ENCODE measurements around the gene ATAD3C. TPM values are rescaled to one million over a fixed set of nuclear protein-coding genes. Genes with fewer than 3 reads are reported as not detected.
A peak's percentile ranks its signal among the peaks of the same experiment; 100 is the strongest.
"Not testable (repeated sequence)": the region's sequence is repeated elsewhere in the genome, so short reads cannot be mapped to it uniquely, and the experiment has no call there.

ATAD3C gene
- total RNA-seq, 2 experiments from 2014 or later = 0.17 to 0.69 TPM

GRCh38 chr1:1435911-1436629 is 13.4 kb upstream of the ATAD3C start:
- H3K27me3 Mint-ChIP-seq = peaks cover 10% of the 10 kb centered on the region
- H3K27ac Mint-ChIP-seq = peak overlapping the region; percentile 1
- H3K4me3 Mint-ChIP-seq = peak overlapping the region; percentile 47
- H3K9me3 Mint-ChIP-seq = no peaks in the 10 kb centered on the region
- ChIA-PET CTCF (interaction anchor here (0.7 kb wide), 1 partner anchor 12 kb away, joined by 3 read pairs; no protein-coding TSS in a partner anchor), POLR2A (no interaction called here)
- no peaks in the 10 kb centered on the region for H3K36me3 Mint-ChIP-seq (ENCODE audit: low read depth)
- peaks cover 9% of the 10 kb centered on the region for H3K4me1 Mint-ChIP-seq
- no peak for DNase-seq

GRCh38 chr1:1436630-1437032 is 12.9 kb upstream of the ATAD3C start:
- Mint-ChIP-seq H3K4me3 (peak overlapping the region; percentile 47), H3K4me1 (peaks cover 9% of the 10 kb centered on the region), H3K9me3 (no peaks in the 10 kb centered on the region), H3K27ac (no peak overlapping the region), H3K27me3 (peaks cover 10% of the 10 kb centered on the region), H3K36me3 (ENCODE audit: low read depth) (no peaks in the 10 kb centered on the region)
- CTCF ChIA-PET = interaction anchor here (0.7 to 1.4 kb wide), 2 partner anchors 10 to 11 kb away, joined by 3 to 4 read pairs; a partner anchor contains a TSS
- no peak for DNase-seq
- POLR2A ChIA-PET = no interaction called here

GRCh38 chr1:1437033-1437903 is 12.2 kb upstream of the ATAD3C start:
- H3K4me3 Mint-ChIP-seq = no peak overlapping the region
- ChIA-PET POLR2A (no interaction called here), CTCF (interaction anchor here (0.7 to 1.4 kb wide), 4 partner anchors 8 to 373 kb away, joined by 3 to 5 read pairs (median 4); a partner anchor contains a TSS)
- peaks cover 9% of the 10 kb centered on the region for H3K4me1 Mint-ChIP-seq
- no peak overlapping the region for H3K27ac Mint-ChIP-seq
- H3K27me3 Mint-ChIP-seq = peaks cover 10% of the 10 kb centered on the region
- H3K36me3 Mint-ChIP-seq (ENCODE audit: low read depth) = no peaks in the 10 kb centered on the region
- no peaks in the 10 kb centered on the region for H3K9me3 Mint-ChIP-seq
- DNase-seq = no peak

- H3K27ac Mint-ChIP-seq = no peak overlapping the region
- CTCF ChIA-PET = interaction anchor here (1.2 to 1.4 kb wide), 3 partner anchors 9 to 374 kb away, joined by 3 to 5 read pairs (median 4); a partner anchor contains a TSS
- H3K36me3 Mint-ChIP-seq (ENCODE audit: low read depth) = no peaks in the 10 kb centered on the region
- POLR2A ChIA-PET = no interaction called here
- no peak for DNase-seq
- H3K4me3 Mint-ChIP-seq = no peak overlapping the region
- H3K27me3 Mint-ChIP-seq = peaks cover 10% of the 10 kb centered on the region
- no peaks in the 10 kb centered on the region for H3K9me3 Mint-ChIP-seq
- H3K4me1 Mint-ChIP-seq = peaks cover 9% of the 10 kb centered on the region
Measured at GRCh38 chr1:1437904-1438376, 11.5 kb upstream of the ATAD3C start.

- H3K27ac Mint-ChIP-seq = no peak overlapping the region
- no peaks in the 10 kb centered on the region for H3K9me3 Mint-ChIP-seq
- no peak for DNase-seq
- no peaks in the 10 kb centered on the region for H3K36me3 Mint-ChIP-seq (ENCODE audit: low read depth)
- H3K27me3 Mint-ChIP-seq = peaks cover 10% of the 10 kb centered on the region
- ChIA-PET POLR2A (no interaction called here), CTCF (interaction anchor here (1.3 kb wide), 1 partner anchor 375 kb away, joined by 3 read pairs; no protein-coding TSS in a partner anchor)
- H3K4me1 Mint-ChIP-seq = peaks cover 9% of the 10 kb centered on the region
- no peak overlapping the region for H3K4me3 Mint-ChIP-seq
Measured at GRCh38 chr1:1438531-1439381, 10.7 kb upstream of the ATAD3C start.

- CTCF ChIA-PET = interaction anchor here (1.0 to 2.4 kb wide), 2 partner anchors 19 to 40 kb away, joined by 3 to 10 read pairs; partner anchors contain the start of genes ANKRD65 and CCNL2
Measured at GRCh38 chr1:1439546-1440261, 9.8 kb upstream of the ATAD3C start.

GRCh38 chr1:1440262-1441001 is 9.1 kb upstream of the ATAD3C start:
- H3K27me3 Mint-ChIP-seq = peaks cover 5% of the 10 kb centered on the region
- H3K9me3 Mint-ChIP-seq = no peaks in the 10 kb centered on the region
- DNase-seq = no peak
- H3K4me1 Mint-ChIP-seq = peaks cover 6% of the 10 kb centered on the region
- POLR2A ChIA-PET = no interaction called here
- no peak overlapping the region for H3K4me3 Mint-ChIP-seq
- CTCF ChIA-PET = interaction anchor here (0.8 to 2.4 kb wide), 6 partner anchors 12 to 316 kb away, joined by 3 to 10 read pairs (median 3); partner anchors contain the start of genes ANKRD65, AURKAIP1 and CCNL2
- H3K36me3 Mint-ChIP-seq (ENCODE audit: low read depth) = no peaks in the 10 kb centered on the region
- no peak overlapping the region for H3K27ac Mint-ChIP-seq

More at GRCh38 chr1:1439546-1440261, 9.8 kb upstream of the ATAD3C start:
- H3K36me3 Mint-ChIP-seq (ENCODE audit: low read depth) = no peaks in the 10 kb centered on the region
- H3K4me1 Mint-ChIP-seq = peaks cover 9% of the 10 kb centered on the region
- peaks cover 10% of the 10 kb centered on the region for H3K27me3 Mint-ChIP-seq
- POLR2A ChIA-PET = no interaction called here
- no peak overlapping the region for H3K27ac Mint-ChIP-seq
- no peak for DNase-seq
- H3K9me3 Mint-ChIP-seq = no peaks in the 10 kb centered on the region
- H3K4me3 Mint-ChIP-seq = no peak overlapping the region

- ChIA-PET CTCF (interaction anchor here (0.8 to 2.4 kb wide), 8 partner anchors 13 to 317 kb away, joined by 3 to 10 read pairs (median 3); partner anchors contain the start of genes ANKRD65, AURKAIP1 and CCNL2), POLR2A (no interaction called here)
- Mint-ChIP-seq H3K9me3 (no peaks in the 10 kb centered on the region), H3K27me3 (peaks cover 3% of the 10 kb centered on the region), H3K4me3 (no peak overlapping the region), H3K36me3 (ENCODE audit: low read depth) (no peaks in the 10 kb centered on the region), H3K27ac (no peak overlapping the region), H3K4me1 (peaks cover 5% of the 10 kb centered on the region)
- peak; percentile 50 for DNase-seq
Measured at GRCh38 chr1:1441002-1441888, 8.2 kb upstream of the ATAD3C start.

GRCh38 chr1:1442069-1442770 is 7.3 kb upstream of the ATAD3C start:
- Mint-ChIP-seq H3K36me3 (ENCODE audit: low read depth) (no peaks in the 10 kb centered on the region), H3K4me3 (no peak overlapping the region), H3K27ac (no peak overlapping the region), H3K9me3 (no peaks in the 10 kb centered on the region), H3K27me3 (no peaks in the 10 kb centered on the region), H3K4me1 (peaks cover 3% of the 10 kb centered on the region)
- CTCF ChIA-PET = interaction anchor here (1.2 to 2.4 kb wide), 3 partner anchors 42 to 67 kb away, joined by 3 to 10 read pairs (median 6); partner anchors contain the start of genes AURKAIP1 and CCNL2
- DNase-seq = no peak
- POLR2A ChIA-PET = no interaction called here

- CTCF ChIA-PET; H3K4me3 Mint-ChIP-seq; DNase-seq; H3K4me1 Mint-ChIP-seq; H3K36me3 Mint-ChIP-seq (ENCODE audit: low read depth); POLR2A ChIA-PET; H3K27ac Mint-ChIP-seq; H3K9me3 Mint-ChIP-seq; H3K27me3 Mint-ChIP-seq: not testable (repeated sequence)
Measured at GRCh38 chr1:1446631-1447030, 2.9 kb upstream of the ATAD3C start.

Measured in activated CD4-positive, alpha-beta T cell treated with anti-CD3 and anti-CD28 coated beads, Interleukin-2, amount 10 ng/mL, durations not matched to agents 7 days and 5 days (primary cell).